Lower lobe of right lung (tissue), 2 donors: ENCODE measurements around the gene EXOSC5. TPM values are rescaled to one million over a fixed set of nuclear protein-coding genes. Genes with fewer than 3 reads are reported as not detected.
"Not testable (repeated sequence)": the region's sequence is repeated elsewhere in the genome, so short reads cannot be mapped to it uniquely, and the experiment has no call there.

Experiments
- ATAC-seq, 2 donors: fragments of 200-7000 bp; cut with Tn5 transposase; one replicate each; pipeline ENCODE4 v1.9.1; 2020 to 2022; ENCODE audit warnings: mild to moderate bottlenecking in 2 of 2, moderate library complexity in 2 of 2
- DNase-seq: peaks from one replicate; pipeline ENCODE4 v3.0.0-alpha.2; 2020
- H3K27ac ChIP-seq: fragments of 200-600 bp; one replicate; pipeline ENCODE4 v1.8.0; 2022
- H3K27me3 ChIP-seq: fragments of 200-600 bp; one replicate; pipeline ENCODE4 v1.8.0; 2022; ENCODE audit warnings: low read depth
- H3K36me3 ChIP-seq: fragments of 200-600 bp; one replicate; pipeline ENCODE4 v1.8.0; 2022; ENCODE audit warnings: mild to moderate bottlenecking
- H3K4me1 ChIP-seq: fragments of 200-600 bp; one replicate; pipeline ENCODE4 v1.8.0; 2022
- H3K4me3 ChIP-seq: fragments of 200-600 bp; one replicate; pipeline ENCODE4 v1.8.0; 2022; ENCODE audit warnings: mild to moderate bottlenecking
- H3K9me3 ChIP-seq: fragments of 200-600 bp; one replicate; pipeline ENCODE4 v1.8.0; 2022
- intact Hi-C: fragments of 100-400 bp; cut with DNase I; formaldehyde crosslinking; loops from one replicate; pipeline ENCODE4 v1.11.0; 2022
- total RNA-seq: library from RNA; stranded (reverse); fragmentation: NEBNext Ultra II Directional; extraction: Animal tissue kit (Norgen Biotek cat#: 25700); gene quantifications from one replicate; pipeline ENCODE4 v1.2.1, GENCODE V29; 2021
- TF ChIP-seq, protein P1 (sequence below): fragments of 200-600 bp; IDR thresholded peaks from one replicate; pipeline ENCODE4 v1.8.0; 2022; ENCODE audit warnings: antibody characterized with exemption, mild to moderate bottlenecking
- donor health status: DM: no; HTN: yes; CAD: no; lungs with severe emphysema.

The EXOSC5 gene
- total RNA-seq, 1 donor from 2014 or later = 13.2 TPM

DNA sequence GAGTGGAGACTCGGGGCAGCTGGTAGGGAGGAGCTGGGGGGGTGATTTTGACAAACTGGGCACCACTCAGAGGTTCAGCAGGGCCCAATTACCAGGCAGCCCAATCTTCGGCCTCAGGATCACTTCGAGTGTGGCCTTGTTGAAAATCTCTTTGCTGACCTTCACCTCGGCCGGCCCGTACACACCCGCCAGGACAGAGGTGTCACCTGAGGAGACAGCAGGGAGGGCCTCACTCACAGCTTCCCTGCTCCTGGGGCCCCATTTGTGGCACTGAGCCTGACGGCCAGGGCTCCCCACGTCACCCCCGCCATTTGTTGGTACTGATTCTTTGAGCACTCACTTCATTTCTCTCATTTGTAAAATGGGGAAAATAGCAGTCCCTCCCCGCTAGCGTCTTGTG is 4.4 kb downstream of the EXOSC5 start:
- H3K27ac ChIP-seq = no peak overlapping the region
- intact Hi-C loops = no loop called here
- H3K36me3 ChIP-seq = peaks cover 40% of the 10 kb centered on the region
- TF ChIP-seq, protein P1, sequence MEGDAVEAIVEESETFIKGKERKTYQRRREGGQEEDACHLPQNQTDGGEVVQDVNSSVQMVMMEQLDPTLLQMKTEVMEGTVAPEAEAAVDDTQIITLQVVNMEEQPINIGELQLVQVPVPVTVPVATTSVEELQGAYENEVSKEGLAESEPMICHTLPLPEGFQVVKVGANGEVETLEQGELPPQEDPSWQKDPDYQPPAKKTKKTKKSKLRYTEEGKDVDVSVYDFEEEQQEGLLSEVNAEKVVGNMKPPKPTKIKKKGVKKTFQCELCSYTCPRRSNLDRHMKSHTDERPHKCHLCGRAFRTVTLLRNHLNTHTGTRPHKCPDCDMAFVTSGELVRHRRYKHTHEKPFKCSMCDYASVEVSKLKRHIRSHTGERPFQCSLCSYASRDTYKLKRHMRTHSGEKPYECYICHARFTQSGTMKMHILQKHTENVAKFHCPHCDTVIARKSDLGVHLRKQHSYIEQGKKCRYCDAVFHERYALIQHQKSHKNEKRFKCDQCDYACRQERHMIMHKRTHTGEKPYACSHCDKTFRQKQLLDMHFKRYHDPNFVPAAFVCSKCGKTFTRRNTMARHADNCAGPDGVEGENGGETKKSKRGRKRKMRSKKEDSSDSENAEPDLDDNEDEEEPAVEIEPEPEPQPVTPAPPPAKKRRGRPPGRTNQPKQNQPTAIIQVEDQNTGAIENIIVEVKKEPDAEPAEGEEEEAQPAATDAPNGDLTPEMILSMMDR = no peak
- DNase-seq (no peak), ATAC-seq (no peak)
- no peaks in the 10 kb centered on the region for H3K9me3 ChIP-seq
- peaks cover 15% of the 10 kb centered on the region for H3K4me1 ChIP-seq
- H3K4me3 ChIP-seq = no peak overlapping the region
- H3K27me3 ChIP-seq = no peaks in the 10 kb centered on the region

GRCh38 chr19:41391618-41392017 is 5.5 kb downstream of the EXOSC5 start:
- DNase-seq = no peak
- intact Hi-C loops = no loop called here
- no peak for ATAC-seq
- H3K4me3 ChIP-seq = no peak overlapping the region
- no peak overlapping the region for H3K27ac ChIP-seq
- peaks cover 49% of the 10 kb centered on the region for H3K36me3 ChIP-seq
- TF ChIP-seq, protein P1 = no peak
- no peaks in the 10 kb centered on the region for H3K9me3 ChIP-seq
- peaks cover 10% of the 10 kb centered on the region for H3K4me1 ChIP-seq
- no peaks in the 10 kb centered on the region for H3K27me3 ChIP-seq

GRCh38 chr19:41386442-41386841 is 10.7 kb downstream of the EXOSC5 start:
- TF ChIP-seq, protein P1 = no peak
- Histone ChIP-seq H3K9me3 (no peaks in the 10 kb centered on the region), H3K36me3 (peaks cover 75% of the 10 kb centered on the region), H3K27ac (no peak overlapping the region), H3K27me3 (no peaks in the 10 kb centered on the region), H3K4me1 (no peaks in the 10 kb centered on the region), H3K4me3 (no peak overlapping the region)
- peak in 1 of 2 donors; percentile 19 for ATAC-seq
- intact Hi-C loops = no loop called here
- DNase-seq = no peak

- TF ChIP-seq, protein P1 = no peak
- DNase-seq (no peak), ATAC-seq (no peak)
- Histone ChIP-seq H3K36me3 (peaks cover 54% of the 10 kb centered on the region), H3K27me3 (no peaks in the 10 kb centered on the region), H3K4me1 (no peaks in the 10 kb centered on the region), H3K27ac (no peak overlapping the region), H3K4me3 (no peak overlapping the region), H3K9me3 (no peaks in the 10 kb centered on the region)
- intact Hi-C loops = no loop called here
These were observed 12.8 kb downstream of the EXOSC5 start for GRCh38 chr19:41384351-41384750.

DNA sequence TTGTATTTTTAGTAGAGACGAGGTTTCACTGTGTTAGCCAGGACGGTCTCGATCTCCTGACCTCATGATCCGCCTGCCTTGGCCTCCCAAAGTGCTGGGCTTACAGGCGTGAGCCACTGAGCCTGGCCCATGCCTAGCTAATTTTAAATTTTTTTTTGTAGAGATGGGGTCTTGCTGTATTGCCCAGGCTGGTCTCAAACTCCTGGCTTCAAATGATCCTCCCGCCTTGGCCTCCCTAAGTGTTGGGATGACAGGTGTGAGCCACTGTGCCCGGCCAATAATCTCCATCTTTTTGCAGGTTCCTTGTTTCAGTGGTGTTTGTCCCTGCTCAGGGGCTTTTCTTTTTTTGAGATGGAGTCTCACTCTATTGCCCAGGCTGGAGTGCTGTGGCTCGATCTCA is 15.6 kb downstream of the EXOSC5 start:
- ATAC-seq, H3K4me3 ChIP-seq, DNase-seq, H3K27ac ChIP-seq, H3K9me3 ChIP-seq, intact Hi-C loops, H3K27me3 ChIP-seq, H3K4me1 ChIP-seq: not testable (repeated sequence)
- H3K36me3 ChIP-seq = peaks cover 31% of the 10 kb centered on the region

DNA sequence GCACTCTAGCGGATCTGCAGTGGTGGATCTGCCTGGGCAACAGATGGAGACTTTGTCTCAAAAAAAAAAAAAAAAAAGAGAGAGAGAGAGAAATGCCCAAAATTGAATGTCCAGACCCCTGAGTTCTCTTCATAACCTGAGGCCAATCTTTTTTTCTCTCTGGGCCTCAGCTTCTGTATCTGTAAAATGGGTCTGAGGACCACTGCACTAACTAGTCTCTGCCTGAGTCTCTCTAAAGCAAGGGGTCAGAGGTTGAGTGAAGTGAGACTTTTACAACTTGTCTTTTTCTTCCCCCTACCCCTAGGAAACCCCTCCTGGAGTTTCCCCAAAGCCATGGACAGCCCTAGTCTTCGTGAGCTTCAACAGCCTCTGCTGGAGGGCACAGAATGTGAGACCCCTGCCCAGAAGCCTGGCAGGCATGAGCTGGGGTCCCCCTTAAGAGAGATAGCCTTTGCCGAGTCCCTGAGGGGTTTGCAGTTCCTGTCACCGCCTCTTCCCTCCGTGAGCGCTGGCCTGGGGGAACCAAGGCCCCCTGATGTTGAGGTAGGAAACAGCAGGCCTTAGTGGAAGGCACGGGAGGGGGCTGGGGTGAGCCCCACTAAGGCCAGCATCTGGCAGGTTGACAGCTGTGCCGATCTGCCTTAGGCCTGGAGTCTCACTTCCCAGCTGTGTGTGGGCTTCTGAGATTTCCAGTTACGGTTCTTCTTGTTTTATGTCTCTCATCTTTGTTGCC is 19.0 kb downstream of the EXOSC5 start:
- Histone ChIP-seq H3K9me3 (no peaks in the 10 kb centered on the region), H3K27me3 (no peaks in the 10 kb centered on the region), H3K36me3 (peaks cover 12% of the 10 kb centered on the region), H3K4me1 (peaks cover 23% of the 10 kb centered on the region), H3K4me3 (no peak overlapping the region), H3K27ac (no peak overlapping the region)
- intact Hi-C loops = no loop called here
- ATAC-seq (no peak), DNase-seq (no peak)
- TF ChIP-seq, protein P1 = peak; percentile 19
